LNCaP clone FGC (cell line): ENCODE measurements around the gene EEFSEC.

Experiments used
- DNase-seq: peaks from one replicate; pipeline ENCODE4 v3.0.0-alpha.2; 2011; ENCODE audit warnings: low read depth
- H3K4me3 ChIP-seq: 2 replicates; pipeline ENCODE4 v1.5.1; 2011; ENCODE audit warnings: mild to moderate bottlenecking, low read depth, low read length, control low read depth
- CTCF ChIP-seq: IDR thresholded peaks from 2 replicates; pipeline ENCODE4 v1.5.1; 2012; ENCODE audit warnings: mild to moderate bottlenecking; ENCODE audit not compliant: control insufficient read depth, insufficient read depth; ENCODE audit errors: extremely low read depth

The EEFSEC gene

GRCh38 chr3:128215800-128216495 lies 62.7 kb downstream of the EEFSEC start:
- DNase-seq: no peak
- H3K4me3 ChIP-seq: no peak overlapping the region
- TF ChIP-seq CTCF: no peak

GRCh38 chr3:128217702-128218547 lies 64.6 kb downstream of the EEFSEC start:
- H3K4me3 ChIP-seq: no peak overlapping the region
- no peak for DNase-seq
- no peak for TF ChIP-seq CTCF

GRCh38 chr3:128218548-128219257 lies 65.4 kb downstream of the EEFSEC start:
- TF ChIP-seq CTCF: no peak
- DNase-seq: no peak
- H3K4me3 ChIP-seq: no peak overlapping the region

GRCh38 chr3:128221328-128221727 lies 68.0 kb downstream of the EEFSEC start:
- TF ChIP-seq CTCF: no peak
- DNase-seq: no peak
- no peak overlapping the region for H3K4me3 ChIP-seq

- no peak overlapping the region for H3K4me3 ChIP-seq
- TF ChIP-seq CTCF: no peak
- DNase-seq: no peak
These were observed 69.6 kb downstream of the EEFSEC start for GRCh38 chr3:128222796-128223385.

GRCh38 chr3:128226186-128226725 lies 73.0 kb downstream of the EEFSEC start:
- H3K4me3 ChIP-seq: no peak overlapping the region
- no peak for TF ChIP-seq CTCF
- DNase-seq: no peak
